Type B pancreatic cell (in vitro differentiated cells): ENCODE data around the gene SEM1. TPM values are rescaled to one million over a fixed set of nuclear protein-coding genes. Genes with fewer than 3 reads are reported as not detected.

Experiments used
- DNase-seq: peaks from one replicate; pipeline ENCODE4 v3.0.0; 2021; ENCODE audit warnings: mixed read lengths; ENCODE audit not compliant: unreplicated experiment; ENCODE audit errors: extremely low spot score
- H3K27ac Mint-ChIP-seq: 2 replicates; pipeline ENCODE4 v1.8.0; 2021; ENCODE audit warnings: mild to moderate bottlenecking, mixed read lengths
- H3K27me3 Mint-ChIP-seq: 2 replicates; pipeline ENCODE4 v1.8.0; 2021; ENCODE audit warnings: mixed read lengths
- H3K36me3 Mint-ChIP-seq: 2 replicates; pipeline ENCODE4 v1.8.0; 2021; ENCODE audit warnings: mixed read lengths
- H3K4me1 Mint-ChIP-seq: one replicate; pipeline ENCODE4 v1.8.0; 2021; ENCODE audit warnings: mixed read lengths; ENCODE audit not compliant: unreplicated experiment
- H3K4me3 Mint-ChIP-seq: 2 replicates; pipeline ENCODE4 v1.8.0; 2021; ENCODE audit warnings: mild to moderate bottlenecking, mixed read lengths
- H3K9me3 Mint-ChIP-seq: 2 replicates; pipeline ENCODE4 v1.8.0; 2021; ENCODE audit warnings: mixed read lengths
- CTCF ChIP-seq: fragments of 200-600 bp; sonication (generic); conservative IDR thresholded peaks from 2 replicates; pipeline ENCODE4 v1.5.0; 2021; ENCODE audit warnings: antibody characterized with exemption, mild to moderate bottlenecking
- total RNA-seq: library from RNA; stranded (reverse); gene quantifications from 2 replicates; pipeline ENCODE4 v1.2.1, GENCODE V29; 2021; ENCODE audit warnings: low replicate concordance

Gene SEM1
- total RNA-seq, 1 donor from 2014 or later: 62.5 TPM

DNA sequence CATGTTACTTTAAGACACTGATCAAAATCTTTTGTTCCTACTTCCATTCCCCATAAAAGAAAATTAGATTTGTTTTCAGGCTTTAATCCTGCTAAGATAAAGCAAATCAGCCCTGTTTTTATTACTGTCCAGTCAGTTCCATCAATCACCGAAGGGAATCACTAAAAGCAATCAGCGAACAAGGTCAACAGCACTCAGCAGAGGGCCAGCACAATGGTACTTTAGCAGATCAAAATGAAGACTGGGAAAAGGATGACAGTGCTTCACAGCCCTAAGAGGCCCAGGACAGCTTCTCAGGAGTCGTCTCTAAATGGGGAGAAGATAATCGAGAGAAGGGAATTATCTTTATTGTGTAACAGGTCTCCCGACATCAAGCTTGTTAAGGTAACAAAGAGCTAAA, 32.7 kb downstream of the SEM1 start:
- peaks cover 2% of the 10 kb centered on the region for H3K9me3 Mint-ChIP-seq
- H3K36me3 Mint-ChIP-seq: peaks cover 22% of the 10 kb centered on the region
- TF ChIP-seq CTCF: no peak
- DNase-seq: no peak
- H3K27me3 Mint-ChIP-seq: no peaks in the 10 kb centered on the region
- peaks cover 9% of the 10 kb centered on the region for H3K4me1 Mint-ChIP-seq
- no peak overlapping the region for H3K27ac Mint-ChIP-seq
- H3K4me3 Mint-ChIP-seq: no peak overlapping the region

DNA sequence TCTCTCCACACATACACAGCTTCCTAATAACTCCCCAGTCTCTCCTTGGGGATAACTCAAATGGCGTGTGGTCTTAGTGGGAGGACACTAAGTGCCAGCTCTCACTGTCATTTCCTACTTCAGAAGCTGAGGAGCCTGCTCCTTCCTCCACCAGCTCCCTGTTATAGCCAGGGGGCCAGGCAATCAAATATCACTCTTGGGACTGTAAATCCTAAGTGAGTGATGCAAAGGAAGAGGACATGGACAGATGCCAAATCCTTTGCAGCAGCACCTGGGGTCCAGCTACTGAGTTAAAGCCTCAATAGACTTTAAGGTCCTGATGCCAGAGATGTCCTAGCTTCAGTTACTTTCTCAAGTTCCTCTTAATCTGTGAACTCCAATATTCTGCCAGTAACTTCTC, 34.1 kb downstream of the SEM1 start:
- TF ChIP-seq CTCF: no peak
- Mint-ChIP-seq H3K36me3 (peaks cover 13% of the 10 kb centered on the region), H3K4me1 (peaks cover 17% of the 10 kb centered on the region), H3K9me3 (no peaks in the 10 kb centered on the region), H3K4me3 (no peak overlapping the region), H3K27ac (no peak overlapping the region), H3K27me3 (no peaks in the 10 kb centered on the region)
- no peak for DNase-seq

DNA sequence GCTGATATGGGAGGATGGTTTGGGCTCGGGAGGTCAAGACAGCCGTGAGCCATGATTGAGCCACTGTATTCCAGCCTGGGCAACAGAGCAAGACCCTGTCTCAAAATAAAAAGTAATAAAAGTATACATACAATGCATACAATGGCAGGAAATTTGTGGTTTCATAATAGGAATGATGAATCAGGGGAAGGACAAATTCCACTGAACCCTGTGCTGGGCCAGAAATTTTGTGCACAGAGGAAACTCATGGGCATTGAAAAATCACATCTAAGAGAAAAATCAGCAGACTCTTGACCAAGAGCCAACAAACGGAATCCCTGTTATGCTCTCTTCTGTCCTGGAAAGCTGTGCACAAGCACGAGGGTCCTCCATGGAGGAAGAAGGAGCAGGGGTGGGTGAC, 35.1 kb downstream of the SEM1 start:
- Mint-ChIP-seq H3K27ac (no peak overlapping the region), H3K27me3 (no peaks in the 10 kb centered on the region), H3K9me3 (no peaks in the 10 kb centered on the region), H3K4me1 (peaks cover 22% of the 10 kb centered on the region), H3K4me3 (no peak overlapping the region), H3K36me3 (peaks cover 13% of the 10 kb centered on the region)
- no peak for TF ChIP-seq CTCF
- DNase-seq: no peak

GRCh38 chr7:96671854-96672253, 37.8 kb downstream of the SEM1 start:
- Mint-ChIP-seq H3K9me3 (no peaks in the 10 kb centered on the region), H3K27ac (no peak overlapping the region), H3K36me3 (peaks cover 10% of the 10 kb centered on the region), H3K4me1 (peaks cover 15% of the 10 kb centered on the region), H3K4me3 (no peak overlapping the region), H3K27me3 (no peaks in the 10 kb centered on the region)
- no peak for TF ChIP-seq CTCF
- no peak for DNase-seq

DNA sequence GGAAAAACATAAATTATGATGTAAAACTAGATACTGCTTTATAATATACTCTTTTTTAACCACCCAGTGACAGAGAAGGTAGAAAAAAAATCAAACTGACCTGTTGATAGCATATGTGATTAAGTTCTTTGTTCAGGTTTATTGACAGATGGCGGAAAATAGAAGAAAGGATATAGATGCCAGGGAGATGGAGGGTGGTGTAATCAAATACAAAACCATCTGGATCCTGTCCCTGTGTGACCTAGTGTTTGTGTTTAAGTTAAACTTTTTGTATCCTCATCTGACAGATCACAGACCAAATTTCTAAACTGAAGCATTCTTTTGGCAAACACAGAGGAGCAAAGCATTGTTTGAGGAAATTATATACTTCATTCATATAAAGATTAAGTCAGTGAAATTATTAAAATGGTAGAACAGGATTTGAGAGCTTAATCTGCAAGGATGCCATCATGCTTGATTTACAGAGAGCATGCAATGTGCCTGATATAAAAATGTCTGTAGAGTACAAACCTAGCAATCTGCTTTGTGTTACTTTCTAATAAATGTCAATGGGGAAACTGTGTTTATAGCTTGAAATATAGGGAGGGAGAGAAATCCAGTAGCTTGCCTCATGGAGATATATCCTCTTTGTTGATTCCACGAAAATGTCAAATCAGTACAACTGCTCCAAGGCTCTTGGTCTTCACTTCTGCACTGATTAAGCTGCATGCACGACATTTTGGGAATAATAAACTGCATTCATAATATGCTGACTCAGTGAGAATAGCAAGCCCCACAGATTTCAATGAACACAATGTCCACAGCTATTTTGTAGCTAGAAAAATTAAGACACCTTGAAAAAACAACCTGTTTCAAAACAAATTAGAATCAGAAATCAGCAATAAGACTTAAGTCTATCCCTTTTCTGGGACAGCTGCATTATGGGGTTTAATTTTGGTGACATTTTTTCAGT, 39.0 kb downstream of the SEM1 start:
- TF ChIP-seq CTCF: no peak
- Mint-ChIP-seq H3K27ac (no peak overlapping the region), H3K9me3 (no peaks in the 10 kb centered on the region), H3K27me3 (no peaks in the 10 kb centered on the region), H3K36me3 (peaks cover 10% of the 10 kb centered on the region), H3K4me1 (peaks cover 13% of the 10 kb centered on the region), H3K4me3 (no peak overlapping the region)
- no peak for DNase-seq
